SK-N-SH (cell line): ENCODE data around the gene CTCFL. TPM values are rescaled to one million over a fixed set of nuclear protein-coding genes. Genes with fewer than 3 reads are reported as not detected.

Experiments
- CTCF ChIA-PET: fragments of 300-600, 350-600 bp; formaldehyde crosslinking; extraction: SDS; loops from one replicate; lab custom pipeline; 2021; lab: Yijun Ruan, JAX
- POLR2A ChIA-PET: fragments of 350-600 bp; sonication (Branson Sonifier 250); formaldehyde crosslinking; extraction: SDS; loops from one replicate; lab custom pipeline; 2020; ENCODE audit warnings: antibody characterized with exemption, inconsistent platforms; lab: Yijun Ruan, JAX
- DNase-seq: peaks from one replicate; pipeline ENCODE4 v3.0.0; 2012
- H2AFZ ChIP-seq: fragments of 200-600 bp; sonication (generic); 2 replicates; pipeline ENCODE4 v1.8.1; 2016; ENCODE audit warnings: antibody characterized with exemption, mild to moderate bottlenecking, low read depth
- H3F3A ChIP-seq: fragments of 200-600 bp; sonication (generic); replicated peaks from 2 replicates; pipeline ENCODE3; 2016; ENCODE audit warnings: antibody characterized with exemption, mild to moderate bottlenecking; ENCODE audit not compliant: insufficient read depth
- H3K27ac ChIP-seq, 2 experiments: fragments of 200-500 bp in 1 of 2; fragments of 200-600 bp in 1 of 2; sonication (Bioruptor generic) in 1 of 2; sonication (generic), shearing (Covaris generic) in 1 of 2; 2 replicates each; pipeline versions ENCODE4 v1.5.1 to v1.6.1; 2014 to 2016; ENCODE audit warnings: low read depth in 2 of 2, inconsistent platforms in 1 of 2, low read length in 1 of 2, mild to moderate bottlenecking in 1 of 2, mixed read lengths in 1 of 2
- H3K27me3 ChIP-seq: fragments of 200-600 bp; sonication (generic), shearing (Covaris generic); 2 replicates; pipeline ENCODE4 v1.6.1; 2016; ENCODE audit warnings: mixed run types; ENCODE audit not compliant: insufficient read depth
- H3K36me3 ChIP-seq, 2 experiments: fragments of 200-500 bp in 1 of 2; fragments of 200-600 bp in 1 of 2; sonication (Bioruptor generic) in 1 of 2; sonication (generic) in 1 of 2; replicated peaks in 1 of 2; 2 replicates each; pipeline versions ENCODE3 to v1.5.1; 2014 to 2016; ENCODE audit warnings: low read length in 1 of 2, mild to moderate bottlenecking in 1 of 2; ENCODE audit not compliant: insufficient read depth in 2 of 2, control insufficient read depth in 1 of 2
- H3K4me1 ChIP-seq, 2 experiments: fragments of 200-500 bp in 1 of 2; fragments of 200-600 bp in 1 of 2; sonication (Bioruptor generic) in 1 of 2; sonication (generic), shearing (Covaris generic) in 1 of 2; 2 replicates each; pipeline versions ENCODE4 v1.5.1 to v1.6.1; 2014 to 2016; ENCODE audit warnings: low read depth in 1 of 2, low read length in 1 of 2, mixed run types in 1 of 2; ENCODE audit not compliant: insufficient read depth in 2 of 2, control insufficient read depth in 1 of 2
- H3K4me2 ChIP-seq: fragments of 200-600 bp; sonication (generic), shearing (Covaris generic); 2 replicates; pipeline ENCODE4 v1.6.1; 2017; ENCODE audit warnings: mixed run types
- H3K4me3 ChIP-seq, 2 experiments: fragments of 200-500 bp in 1 of 2; fragments of 200-600 bp in 1 of 2; sonication (Bioruptor generic) in 1 of 2; sonication (generic), shearing (Covaris generic) in 1 of 2; 2 replicates each; pipeline versions ENCODE4 v1.5.1 to v1.8.1; 2014 to 2016; ENCODE audit warnings: low read depth in 2 of 2, inconsistent platforms in 1 of 2, low read length in 1 of 2, mild to moderate bottlenecking in 1 of 2, mixed read lengths in 1 of 2, moderate library complexity in 1 of 2
- H3K79me2 ChIP-seq: fragments of 200-600 bp; sonication (generic); 2 replicates; pipeline ENCODE4 v1.8.1; 2017; ENCODE audit warnings: mild to moderate bottlenecking; ENCODE audit not compliant: insufficient read depth
- H3K9ac ChIP-seq: fragments of 200-600 bp; sonication (generic); 2 replicates; pipeline ENCODE4 v1.6.1; 2017; ENCODE audit warnings: mixed run types
- H3K9me2 ChIP-seq: fragments of 200-600 bp; sonication (generic); 2 replicates; pipeline ENCODE4 v1.6.1; 2017; ENCODE audit warnings: mixed run types
- H3K9me3 ChIP-seq: fragments of 200-600 bp; sonication (generic); 2 replicates; pipeline ENCODE4 v1.6.1; 2017; ENCODE audit warnings: mixed run types, mild to moderate bottlenecking, moderate library complexity
- H4K20me1 ChIP-seq: fragments of 200-600 bp; sonication (generic); 2 replicates; pipeline ENCODE4 v1.6.1; 2017; ENCODE audit warnings: mild to moderate bottlenecking, mixed run types; ENCODE audit not compliant: insufficient read depth
- ELF1 ChIP-seq: IDR thresholded peaks from 2 replicates; pipeline ENCODE4 v1.4.0; 2012
- EZH2phosphoT487 ChIP-seq: fragments of 200-600 bp; sonication (generic); IDR thresholded peaks from 2 replicates; pipeline ENCODE4 v1.6.1; 2017; ENCODE audit warnings: low read depth, mixed run types, mild to moderate bottlenecking, antibody characterized with exemption, moderate library complexity, borderline replicate concordance
- FOXM1 ChIP-seq: IDR thresholded peaks from 2 replicates; pipeline ENCODE4 v1.4.0; 2012; ENCODE audit warnings: low read depth, mild to moderate bottlenecking
- GATA2 ChIP-seq: sonication (generic); formaldehyde crosslinking; IDR thresholded peaks from 2 replicates; pipeline ENCODE4 v1.5.0; 2020; ENCODE audit warnings: mild to moderate bottlenecking, missing genetic modification reagents
- JUND ChIP-seq: IDR thresholded peaks from 2 replicates; pipeline ENCODE4 v1.4.0; 2012
- MEF2A ChIP-seq: IDR thresholded peaks from 2 replicates; pipeline ENCODE4 v1.4.0; 2012; ENCODE audit warnings: low read depth, borderline replicate concordance
- MXI1 ChIP-seq: IDR thresholded peaks from 2 replicates; pipeline ENCODE4 v1.6.1; 2012; ENCODE audit warnings: mild to moderate bottlenecking, low read depth, low read length, improper control_type of control experiment
- PBX3 ChIP-seq: IDR thresholded peaks from 2 replicates; pipeline ENCODE4; 2012
- REST ChIP-seq: IDR thresholded peaks from 2 replicates; pipeline ENCODE4 v1.6.1; 2012; ENCODE audit warnings: mild to moderate bottlenecking, low read depth, low read length, moderate library complexity
- RXRA ChIP-seq: IDR thresholded peaks from 2 replicates; pipeline ENCODE4 v1.4.0; 2012; ENCODE audit warnings: low read depth, mild to moderate bottlenecking, borderline replicate concordance
- SIN3A ChIP-seq: IDR thresholded peaks from 2 replicates; pipeline ENCODE4 v1.6.1; 2012; ENCODE audit warnings: low read depth, mild to moderate bottlenecking, low read length, moderate library complexity, borderline replicate concordance
- USF1 ChIP-seq: IDR thresholded peaks from 2 replicates; pipeline ENCODE4 v1.4.0; 2012; ENCODE audit warnings: low read depth, borderline replicate concordance
- USF2 ChIP-seq: fragments of 150-350 bp; IDR thresholded peaks from 2 replicates; pipeline ENCODE4 v1.6.1; 2017; ENCODE audit warnings: antibody characterized with exemption, low read length, low read depth, borderline replicate concordance
- ZBTB33 ChIP-seq: IDR thresholded peaks from 2 replicates; pipeline ENCODE4 v1.4.0; 2012; ENCODE audit warnings: low read depth, borderline replicate concordance
- WGBS: methylation state at CpG from one replicate; pipeline ENCODE4 v1.1.6; 2017; ENCODE audit warnings: low lambda C conversion rate; 5-methylcytosine and 5-hydroxymethylcytosine counted together
- polyA plus RNA-seq, 3 experiments: library from polyadenylated mRNA; depleted of rRNA; stranded (reverse); fragments of >200 nt; gene quantifications; 2 replicates each; pipeline ENCODE4 v1.2.3, GENCODE V29; 2012

The CTCFL gene
- polyA plus RNA-seq, 1 of the 3 experiments (the other 2 are of a cell fraction) = not detected

- TF ChIP-seq USF2 (no peak), EZH2phosphoT487 (no peak), JUND (no peak), REST (no peak), USF1 (no peak), RXRA (no peak)
These were observed 22.6 kb downstream of the CTCFL start (continued) for GRCh38 chr20:57502336-57502700.

GRCh38 chr20:57501461-57502335, 23.2 kb downstream of the CTCFL start:
- no peaks in the 10 kb centered on the region for H3K9me2 ChIP-seq
- no peaks in the 10 kb centered on the region for H3K36me3 ChIP-seq
- H3K9me3 ChIP-seq = no peaks in the 10 kb centered on the region
- CTCF ChIA-PET = interaction anchor here (0.7 to 1.8 kb wide), 8 partner anchors 12 to 709 kb away, joined by 3 to 12 read pairs (median 4); no protein-coding TSS in a partner anchor
- H4K20me1 ChIP-seq = no peaks in the 10 kb centered on the region
- H3K4me1 ChIP-seq = peaks cover 0 to 2% of the 10 kb centered on the region in 2 experiments; a peak in 1 of 4 replicates
- H2AFZ ChIP-seq = no peak overlapping the region
- H3K27ac ChIP-seq = no peak overlapping the region
- H3K27me3 ChIP-seq = no peaks in the 10 kb centered on the region
- no peak overlapping the region for H3K9ac ChIP-seq
- DNase-seq = no peak
- H3K79me2 ChIP-seq = no peaks in the 10 kb centered on the region
- POLR2A ChIA-PET = no interaction called here
- no peak overlapping the region for H3K4me3 ChIP-seq
- no peaks in the 10 kb centered on the region for H3F3A ChIP-seq
- 63% methylated on average over 14 of the region's 17 CpGs for WGBS
- H3K4me2 ChIP-seq = no peak overlapping the region
- no peak for TF ChIP-seq RXRA
- TF ChIP-seq USF1 = no peak
- TF ChIP-seq ELF1 = no peak
- TF ChIP-seq MXI1 = no peak
- TF ChIP-seq SIN3A = no peak
- TF ChIP-seq GATA2 (CRISPR knock-in tag) = no peak
- no peak for TF ChIP-seq MEF2A
- TF ChIP-seq FOXM1 = no peak
- no peak for TF ChIP-seq PBX3
- TF ChIP-seq EZH2phosphoT487 = no peak
- no peak for TF ChIP-seq ZBTB33
